ENCODE results near the gene TRAPPC12.

Gene TRAPPC12

DNA sequence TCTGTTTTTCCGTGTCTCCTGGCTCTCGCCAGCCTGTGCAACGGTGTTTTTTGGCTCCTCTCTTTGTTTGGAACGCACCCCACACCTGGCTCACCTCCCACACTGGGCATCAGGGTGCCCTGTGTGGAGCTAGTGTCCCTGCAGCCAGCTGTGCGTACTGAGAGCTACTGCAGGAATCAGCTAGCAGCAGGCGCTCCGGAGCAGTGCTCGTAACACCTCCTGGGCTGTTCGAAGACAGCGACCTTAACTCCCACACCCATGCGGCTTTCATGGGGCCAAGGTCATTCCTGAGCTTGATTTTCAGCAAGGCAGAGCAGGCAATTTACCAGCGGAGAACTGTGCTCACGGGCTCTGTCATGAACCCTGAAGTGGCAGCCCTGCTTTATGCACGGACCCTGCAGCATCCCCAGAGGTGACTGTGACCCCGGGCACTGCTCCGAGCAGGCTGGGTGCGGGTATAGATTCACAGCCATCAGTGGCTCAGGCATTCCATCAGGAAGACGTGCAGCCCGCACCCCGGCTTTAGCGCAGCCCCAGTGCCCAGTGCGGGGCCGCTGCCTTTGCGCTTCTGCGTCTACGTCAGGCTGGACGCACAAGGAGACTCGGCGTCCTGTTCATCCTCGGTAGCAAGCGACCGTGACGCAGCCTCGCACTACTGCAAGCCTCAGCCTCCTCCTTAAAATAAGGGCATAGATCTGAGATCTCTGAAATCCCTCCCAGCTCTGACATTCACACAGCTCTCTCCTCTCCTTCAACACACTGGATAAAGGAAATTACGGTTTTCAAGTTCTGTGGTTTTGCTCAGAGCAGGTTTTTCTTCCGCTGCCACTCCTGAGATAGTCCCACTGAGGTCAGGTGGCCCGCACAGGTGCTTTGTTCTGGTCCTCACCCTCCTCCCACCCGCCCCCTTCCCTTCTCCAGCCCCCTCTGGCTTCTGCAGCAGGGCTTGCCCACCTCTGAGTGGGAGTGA, 81.6 kb downstream of the TRAPPC12 start:
- no peaks in the 10 kb centered on the region for H3K79me2 ChIP-seq
- no peaks in the 10 kb centered on the region for H3K9me3 ChIP-seq (ENCODE audit: control insufficient read depth, low read length)
- H3K4me1 ChIP-seq: no peaks in the 10 kb centered on the region
- no peak overlapping the region for H3K27ac ChIP-seq
- H3K4me3 ChIP-seq (ENCODE audit: low read depth, low read length): no peak overlapping the region
- H3K9ac ChIP-seq: no peak overlapping the region
- H3K36me3 ChIP-seq (ENCODE audit: control insufficient read depth, insufficient read depth, low read length): no peaks in the 10 kb centered on the region
- no peaks in the 10 kb centered on the region for H3K27me3 ChIP-seq (ENCODE audit: control insufficient read depth, insufficient read depth, low read length)
- TF ChIP-seq, protein P1, sequence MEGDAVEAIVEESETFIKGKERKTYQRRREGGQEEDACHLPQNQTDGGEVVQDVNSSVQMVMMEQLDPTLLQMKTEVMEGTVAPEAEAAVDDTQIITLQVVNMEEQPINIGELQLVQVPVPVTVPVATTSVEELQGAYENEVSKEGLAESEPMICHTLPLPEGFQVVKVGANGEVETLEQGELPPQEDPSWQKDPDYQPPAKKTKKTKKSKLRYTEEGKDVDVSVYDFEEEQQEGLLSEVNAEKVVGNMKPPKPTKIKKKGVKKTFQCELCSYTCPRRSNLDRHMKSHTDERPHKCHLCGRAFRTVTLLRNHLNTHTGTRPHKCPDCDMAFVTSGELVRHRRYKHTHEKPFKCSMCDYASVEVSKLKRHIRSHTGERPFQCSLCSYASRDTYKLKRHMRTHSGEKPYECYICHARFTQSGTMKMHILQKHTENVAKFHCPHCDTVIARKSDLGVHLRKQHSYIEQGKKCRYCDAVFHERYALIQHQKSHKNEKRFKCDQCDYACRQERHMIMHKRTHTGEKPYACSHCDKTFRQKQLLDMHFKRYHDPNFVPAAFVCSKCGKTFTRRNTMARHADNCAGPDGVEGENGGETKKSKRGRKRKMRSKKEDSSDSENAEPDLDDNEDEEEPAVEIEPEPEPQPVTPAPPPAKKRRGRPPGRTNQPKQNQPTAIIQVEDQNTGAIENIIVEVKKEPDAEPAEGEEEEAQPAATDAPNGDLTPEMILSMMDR (IDR thresholded peaks at IDR 0.05): no peak
- no peak overlapping the region for H3K4me2 ChIP-seq (ENCODE audit: low read length)
- no peak overlapping the region for H2AFZ ChIP-seq

DNA sequence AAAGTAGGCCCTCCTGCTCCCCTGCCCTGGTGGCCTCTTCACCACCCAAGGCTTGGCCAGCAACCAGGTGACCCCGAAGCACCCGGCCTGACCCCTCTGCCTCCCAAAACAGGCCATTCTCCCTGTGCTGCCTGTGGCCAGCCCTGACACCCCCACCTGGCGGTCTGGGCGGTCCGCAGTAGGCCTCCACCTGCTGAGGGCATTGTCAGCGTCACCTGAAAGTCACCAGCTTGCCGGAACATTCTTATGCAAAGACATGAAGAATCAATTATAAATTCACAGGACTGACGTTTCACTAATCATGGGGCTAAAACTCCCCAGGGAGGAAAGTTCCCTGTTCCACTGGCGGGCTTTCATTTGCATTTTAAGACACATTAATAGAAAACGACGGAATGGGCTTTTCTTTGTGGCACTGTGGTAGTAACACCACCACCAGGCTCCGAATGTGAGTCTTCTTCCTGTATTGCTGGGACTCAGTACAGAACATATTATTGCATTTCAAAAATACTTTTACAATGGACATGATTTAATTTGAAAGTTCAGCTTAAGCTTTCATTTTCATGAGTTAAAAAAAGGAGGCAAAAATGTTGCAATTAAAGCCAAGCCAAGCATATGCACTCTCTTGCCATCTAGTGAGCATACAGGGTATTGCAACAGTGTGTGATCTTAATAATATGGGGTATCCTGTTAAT, 82.5 kb downstream of the TRAPPC12 start:
- TF ChIP-seq, protein P1 (IDR thresholded peaks at IDR 0.05): peak; percentile 94
- Histone ChIP-seq H3K4me2 (ENCODE audit: low read length) (no peak overlapping the region), H3K27ac (no peak overlapping the region), H3K9me3 (ENCODE audit: control insufficient read depth, low read length) (no peaks in the 10 kb centered on the region), H2AFZ (no peak overlapping the region), H3K36me3 (ENCODE audit: control insufficient read depth, insufficient read depth, low read length) (no peaks in the 10 kb centered on the region), H3K27me3 (ENCODE audit: control insufficient read depth, insufficient read depth, low read length) (no peaks in the 10 kb centered on the region), H3K4me1 (no peaks in the 10 kb centered on the region), H3K4me3 (ENCODE audit: low read depth, low read length) (no peak overlapping the region), H3K79me2 (no peaks in the 10 kb centered on the region), H3K9ac (no peak overlapping the region)

DNA sequence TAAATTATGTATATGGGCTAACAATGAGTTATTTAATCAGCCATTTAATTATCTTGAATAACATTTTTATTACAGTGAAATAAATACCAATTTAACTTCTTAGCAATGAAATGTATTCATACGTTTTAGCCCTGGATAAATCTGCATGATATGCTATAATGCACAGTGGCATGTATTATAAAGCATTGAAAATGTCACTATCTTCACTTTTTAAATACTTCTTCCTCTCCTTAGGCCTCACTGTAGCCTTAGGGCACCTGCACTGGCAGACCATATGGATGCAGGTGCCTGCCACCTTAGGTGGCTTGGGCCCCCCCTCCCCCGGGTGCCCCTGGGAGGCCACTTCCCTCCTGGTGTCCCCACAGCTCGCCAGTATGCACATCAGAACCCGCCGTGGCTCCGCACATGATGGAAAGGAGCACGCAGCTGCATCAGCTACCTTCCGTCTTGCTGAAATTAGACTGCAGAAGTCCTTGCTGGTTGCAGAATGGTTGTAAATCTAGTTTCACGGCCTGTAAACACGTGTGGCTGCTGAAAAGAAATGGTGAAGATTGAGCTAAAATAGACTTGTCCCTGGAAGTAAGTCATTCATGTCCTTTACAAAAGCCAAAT, 83.1 kb downstream of the TRAPPC12 start:
- Histone ChIP-seq H3K27ac (no peak overlapping the region), H3K9ac (no peak overlapping the region), H3K4me3 (ENCODE audit: low read depth, low read length) (no peak overlapping the region), H2AFZ (no peak overlapping the region), H3K27me3 (ENCODE audit: control insufficient read depth, insufficient read depth, low read length) (no peaks in the 10 kb centered on the region), H3K4me1 (no peaks in the 10 kb centered on the region), H3K79me2 (no peaks in the 10 kb centered on the region), H3K9me3 (ENCODE audit: control insufficient read depth, low read length) (no peaks in the 10 kb centered on the region), H3K4me2 (ENCODE audit: low read length) (no peak overlapping the region), H3K36me3 (ENCODE audit: control insufficient read depth, insufficient read depth, low read length) (no peaks in the 10 kb centered on the region)
- TF ChIP-seq, protein P1 (IDR thresholded peaks at IDR 0.05): no peak

DNA sequence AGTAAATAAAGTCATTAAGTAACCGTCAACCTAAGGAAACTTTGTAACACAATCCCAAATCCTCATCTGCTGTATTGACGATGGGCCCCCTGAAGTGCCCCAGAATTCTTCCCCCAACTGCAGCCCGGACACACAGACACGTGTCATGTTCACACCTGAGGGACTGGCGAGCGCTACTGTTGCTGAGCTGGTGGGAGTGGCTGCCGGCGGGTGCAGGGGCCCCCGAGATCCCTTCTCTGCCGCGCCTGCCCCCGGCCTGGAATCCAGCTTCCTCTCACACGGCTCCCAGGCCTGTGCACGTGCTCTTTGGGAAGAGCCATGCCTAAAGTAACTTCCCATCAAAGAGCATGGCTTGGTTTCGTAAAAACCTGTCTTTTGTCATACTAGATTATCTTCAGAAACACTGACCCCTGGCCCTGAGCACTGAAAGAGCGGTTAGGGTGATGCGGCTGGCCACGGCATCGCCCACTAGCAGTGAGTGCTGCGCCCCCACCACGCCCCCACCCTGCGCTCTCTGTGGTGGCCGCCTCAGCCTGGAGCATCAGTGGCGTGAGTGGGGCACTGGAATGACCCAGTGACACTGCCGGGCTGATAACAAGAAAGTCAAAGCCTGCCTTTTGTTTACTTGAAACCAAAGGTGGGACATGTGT, 83.8 kb downstream of the TRAPPC12 start:
- H3K4me3 ChIP-seq (ENCODE audit: low read depth, low read length): no peak overlapping the region
- no peaks in the 10 kb centered on the region for H3K4me1 ChIP-seq
- H3K27ac ChIP-seq: no peak overlapping the region
- H3K79me2 ChIP-seq: no peaks in the 10 kb centered on the region
- H3K4me2 ChIP-seq (ENCODE audit: low read length): no peak overlapping the region
- no peaks in the 10 kb centered on the region for H3K36me3 ChIP-seq (ENCODE audit: control insufficient read depth, insufficient read depth, low read length)
- H3K9ac ChIP-seq: no peak overlapping the region
- TF ChIP-seq, protein P1 (IDR thresholded peaks at IDR 0.05): no peak
- H3K27me3 ChIP-seq (ENCODE audit: control insufficient read depth, insufficient read depth, low read length): no peaks in the 10 kb centered on the region
- H3K9me3 ChIP-seq (ENCODE audit: control insufficient read depth, low read length): no peaks in the 10 kb centered on the region
- H2AFZ ChIP-seq: no peak overlapping the region

Data from parathyroid adenoma (tissue), 2 donors.